Left kidney (tissue), 8 donors: ENCODE measurements around the gene CCL13. TPM values are rescaled to one million over a fixed set of nuclear protein-coding genes. Genes with fewer than 3 reads are reported as not detected.

Experiments used
- DNase-seq: peaks from one replicate; pipeline ENCODE4 v3.0.0-alpha.2; 2013
- long read RNA-seq, 8 donors: transcript quantifications; one replicate each; lab custom pipeline, GENCODE V29; 2026
- polyA plus RNA-seq: library from polyadenylated mRNA; unstranded; fragments of 120-200 nt; gene quantifications from one replicate; pipeline ENCODE4 v1.2.1, GENCODE V29; 2013; ENCODE audit not compliant: insufficient read length

Gene CCL13
- not detected for polyA plus RNA-seq
- long read RNA-seq, donor 1: 0 reads
- long read RNA-seq, donor 2: 0 reads
- long read RNA-seq, donor 3: 0 reads
- long read RNA-seq, donor 4: 0 reads
- long read RNA-seq, donor 5: 0 reads
- long read RNA-seq, donor 6, partial matches to known transcripts: 0 of 1 reads
- long read RNA-seq, donor 6, other reads (novel, unspliced or antisense): 0 of 1 reads
- long read RNA-seq, donor 7: 0 reads
- long read RNA-seq, donor 8: 0 reads

DNA sequence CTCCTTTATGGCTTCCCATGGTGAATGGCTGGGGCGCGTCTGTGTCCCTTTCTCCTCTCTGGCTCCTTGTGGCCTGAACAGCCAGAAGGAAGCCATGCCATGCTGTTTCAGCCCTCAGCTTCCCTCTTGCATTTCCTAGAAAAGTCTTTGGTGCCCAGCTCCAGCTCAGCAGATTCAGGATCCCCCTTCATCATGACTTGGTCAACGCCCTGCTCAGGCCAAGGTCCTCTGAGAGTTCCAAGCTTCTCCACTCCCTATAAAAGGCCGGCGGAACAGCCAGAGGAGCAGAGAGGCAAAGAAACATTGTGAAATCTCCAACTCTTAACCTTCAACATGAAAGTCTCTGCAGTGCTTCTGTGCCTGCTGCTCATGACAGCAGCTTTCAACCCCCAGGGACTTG, at the start of gene CCL13:
TSS of gene CCL13 (plus strand) at position 287 of the 400 bp plus-strand sequence. CDS start at position 334, 47 bp downstream.
- DNase-seq: no peak

DNA sequence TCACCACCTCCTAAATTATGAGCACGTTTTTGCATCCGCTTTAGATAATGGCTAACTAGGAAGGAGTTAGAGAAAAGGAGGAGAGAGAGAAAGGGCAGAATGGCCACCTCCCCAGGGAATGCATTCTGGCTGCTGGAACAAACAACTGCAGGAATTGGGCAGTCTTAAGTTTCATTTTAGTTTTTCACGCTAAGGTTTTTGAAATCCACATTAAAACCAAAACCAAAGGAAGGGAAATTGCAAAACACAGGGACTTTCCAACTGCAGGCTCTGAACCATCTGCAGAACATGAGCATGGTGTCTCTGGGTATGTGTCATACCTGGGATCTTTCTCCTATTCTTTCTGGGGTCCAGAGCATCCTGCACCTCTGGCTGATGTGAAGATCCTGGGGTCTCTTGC, 49.2 kb upstream of the CCL13 start:
- DNase-seq: no peak

GRCh38 chr17:34308371-34308770, 47.9 kb upstream of the CCL13 start:
- DNase-seq: no peak

- no peak for DNase-seq
Measured at GRCh38 chr17:34311291-34311690, 45.0 kb upstream of the CCL13 start.

GRCh38 chr17:34312080-34312479, 44.2 kb upstream of the CCL13 start:
- no peak for DNase-seq

- no peak for DNase-seq
Measured at GRCh38 chr17:34313164-34313563, 43.1 kb upstream of the CCL13 start.

DNA sequence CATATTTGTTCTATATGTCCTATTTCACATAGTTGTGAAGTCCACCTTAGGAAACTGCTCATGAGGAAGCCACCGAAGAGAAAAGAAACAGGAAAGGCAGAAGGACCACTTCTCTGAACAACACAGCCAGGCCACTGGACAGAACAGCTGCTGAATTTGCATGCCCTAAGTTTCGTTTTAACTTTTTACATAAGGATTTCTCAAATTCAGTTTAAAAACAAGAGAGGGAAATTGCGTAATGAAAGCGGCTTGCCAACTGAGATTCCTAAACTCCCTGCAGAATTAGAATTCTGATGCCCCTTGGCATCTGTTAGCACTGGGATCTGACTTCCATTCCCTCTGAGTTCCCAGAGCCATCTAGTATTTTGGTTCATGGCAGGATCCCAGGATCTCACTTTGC, 42.0 kb upstream of the CCL13 start:
- DNase-seq: no peak

DNA sequence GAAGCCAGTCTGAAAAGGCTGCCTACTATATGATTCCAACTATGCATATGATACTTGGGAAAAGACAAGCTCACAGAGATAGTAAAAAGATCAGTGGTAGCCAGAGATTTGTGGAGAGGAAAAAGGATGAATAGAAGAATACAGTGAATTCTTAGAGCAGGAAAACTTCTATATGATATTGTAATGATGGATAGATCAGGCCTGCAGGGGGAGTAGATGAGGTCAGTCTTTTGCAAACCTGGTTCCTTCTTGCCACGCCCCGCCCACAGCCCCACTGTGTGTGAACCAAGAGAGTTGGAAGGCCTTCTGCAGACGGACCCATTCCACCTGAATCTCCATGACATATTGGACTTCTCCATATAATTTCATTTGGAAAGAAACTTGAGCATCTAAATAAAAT, 37.8 kb upstream of the CCL13 start:
- no peak for DNase-seq

GRCh38 chr17:34319039-34319483, 37.2 kb upstream of the CCL13 start, which contains the start of gene CCL8:
Gene CCL8 (plus strand): TSS chr17:34319435. CDS start chr17:34319502, 67 bp downstream.
- no peak for DNase-seq

DNA sequence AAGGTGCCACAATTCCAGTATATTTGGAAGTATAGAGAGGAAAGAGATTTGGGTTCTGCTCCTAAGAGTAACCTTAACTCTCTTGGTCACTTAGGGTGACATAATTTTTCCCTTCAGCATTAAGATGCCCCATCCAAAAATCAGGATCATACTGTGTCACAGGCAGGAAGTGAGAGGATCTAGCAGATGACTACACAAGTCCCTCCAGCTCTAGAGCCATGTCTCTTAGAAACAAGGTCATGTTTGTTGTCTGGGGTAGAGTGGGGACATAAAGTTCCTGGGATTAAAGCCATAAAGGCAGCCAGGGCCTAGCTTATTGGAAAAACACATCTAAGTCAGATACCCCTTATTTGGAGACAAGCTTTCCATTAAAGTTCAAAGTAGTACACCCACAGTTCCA, 34.3 kb upstream of the CCL13 start:
- DNase-seq: no peak

DNA sequence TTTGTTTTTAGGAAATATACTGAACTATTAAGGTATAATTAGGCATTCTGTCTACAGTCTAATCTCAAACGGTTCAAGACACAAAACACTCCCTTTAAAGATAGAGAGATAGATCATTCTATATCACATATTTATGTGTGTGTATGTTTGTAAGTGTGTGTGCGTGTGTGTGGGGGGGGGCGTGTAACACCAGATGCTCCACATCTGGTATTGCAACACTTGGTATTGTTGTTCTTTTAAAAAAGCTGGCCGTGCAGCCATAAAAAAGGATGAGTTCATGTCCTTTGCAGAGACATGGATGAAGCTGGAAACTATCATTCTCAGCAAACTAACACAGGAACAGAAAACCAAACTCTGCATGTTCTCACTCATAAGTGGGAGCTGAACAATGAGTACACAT, 28.7 kb upstream of the CCL13 start:
- DNase-seq: peak; percentile 24

DNA sequence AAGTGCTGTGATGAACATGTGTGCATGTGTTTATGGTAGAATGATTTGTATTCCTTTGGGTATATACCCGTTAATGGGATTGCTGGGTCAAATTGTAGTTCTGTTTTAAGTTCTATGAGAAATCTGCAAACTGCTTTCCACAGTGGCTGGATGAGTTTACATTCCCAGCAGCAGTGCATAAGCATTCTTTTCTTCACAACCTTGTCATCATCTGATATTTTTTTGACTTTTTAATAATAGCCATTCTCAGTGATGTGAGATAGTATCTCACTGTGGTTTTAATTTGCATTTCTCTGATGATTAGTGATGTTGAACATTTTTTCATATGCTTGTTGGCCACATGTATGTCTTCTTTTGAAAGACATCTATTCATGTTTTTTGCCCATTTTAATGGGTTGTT, 18.6 kb upstream of the CCL13 start:
- DNase-seq: no peak

DNA sequence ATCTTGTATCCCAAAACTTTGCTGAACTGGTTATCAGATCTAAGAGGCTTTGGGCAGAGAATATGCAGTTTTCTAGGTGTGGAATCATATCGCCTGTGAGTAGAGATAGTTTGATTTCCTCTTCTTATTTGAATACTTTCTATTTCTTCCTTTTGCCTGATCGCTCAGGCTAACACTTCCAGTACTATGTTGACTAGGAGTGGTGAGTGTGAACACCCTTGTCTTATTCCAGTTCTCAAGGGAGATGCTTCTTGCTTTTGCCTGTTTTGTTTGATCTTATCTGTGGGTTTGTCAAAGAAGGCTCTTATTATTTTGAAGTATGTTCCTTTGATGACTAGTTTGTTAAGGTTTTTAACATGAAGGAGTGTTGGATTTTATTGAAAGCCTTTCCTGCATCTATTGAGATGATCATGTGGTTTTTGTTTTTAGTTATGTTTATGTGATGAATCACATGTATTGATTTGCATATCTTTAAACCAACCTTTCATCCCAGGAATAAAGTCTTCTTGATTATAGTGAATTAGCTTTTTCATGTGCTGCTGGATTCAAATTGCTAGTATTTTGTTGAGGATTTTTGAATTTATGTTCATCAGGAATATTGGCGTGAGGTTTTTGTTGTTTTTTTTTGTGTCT, 17.0 kb upstream of the CCL13 start:
- DNase-seq: no peak

GRCh38 chr17:34341916-34342315, 14.4 kb upstream of the CCL13 start:
- no peak for DNase-seq

DNA sequence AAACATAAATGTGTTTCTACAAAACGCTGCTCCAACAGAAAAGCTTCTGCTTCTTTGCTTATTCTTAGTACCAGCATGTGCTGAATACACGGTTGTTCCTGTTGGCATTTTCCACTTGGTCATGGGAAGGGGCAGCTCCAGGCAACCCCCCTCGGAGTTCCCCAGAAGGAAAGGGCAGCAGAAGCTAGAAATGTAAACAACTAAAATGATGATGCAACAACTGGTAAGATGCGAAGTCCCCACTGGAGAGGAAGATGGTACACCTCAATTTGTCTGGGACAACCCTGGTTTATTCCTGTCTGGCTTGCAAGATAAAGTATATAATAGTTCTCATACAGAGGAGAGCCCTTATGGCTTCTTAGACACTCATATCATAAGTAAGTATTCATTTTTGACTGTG, 9.2 kb upstream of the CCL13 start:
- DNase-seq: no peak

- DNase-seq: no peak
Measured at GRCh38 chr17:34349751-34350150, 6.5 kb upstream of the CCL13 start.

DNA sequence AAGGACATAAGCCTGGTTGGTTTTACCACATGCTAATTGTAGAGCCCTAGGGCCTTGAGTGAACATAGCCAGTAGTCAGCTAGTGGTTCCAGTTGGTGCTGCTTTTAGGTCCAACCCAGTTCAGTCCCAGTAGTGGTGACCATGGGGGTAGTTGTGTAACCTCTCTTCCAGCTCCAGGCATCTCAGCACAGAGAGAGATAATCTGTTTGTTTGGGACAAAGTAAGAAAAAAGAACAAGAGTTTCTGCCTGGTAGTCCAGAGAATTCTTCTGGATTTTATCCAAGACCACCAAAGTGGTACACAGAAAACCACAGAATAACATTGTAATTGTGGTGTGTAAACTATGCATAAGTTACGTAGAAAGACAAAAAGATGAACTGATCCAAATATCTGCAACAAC, 5.2 kb upstream of the CCL13 start:
- no peak for DNase-seq

- no peak for DNase-seq
Measured at GRCh38 chr17:34352191-34352590, 4.1 kb upstream of the CCL13 start.

DNA sequence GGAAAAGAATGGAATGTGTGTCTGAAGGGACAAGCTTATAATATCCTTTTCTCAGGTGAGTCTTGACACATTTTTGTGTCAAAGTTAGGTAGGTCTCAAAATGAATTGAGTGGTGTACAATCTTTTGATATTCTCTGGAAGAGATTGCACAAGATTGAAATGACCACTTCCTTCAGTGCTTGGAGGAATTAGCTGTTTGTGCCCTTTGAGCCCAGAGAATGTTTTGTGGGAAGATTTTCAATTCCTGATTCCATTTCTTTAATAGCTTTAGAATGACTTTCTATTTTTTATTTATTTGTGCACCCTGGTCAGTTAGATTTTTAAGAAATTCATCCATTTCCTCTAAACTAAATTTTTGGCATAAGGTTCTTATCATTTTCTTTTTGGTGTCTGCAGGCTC, 1.6 kb upstream of the CCL13 start:
- no peak for DNase-seq

GRCh38 chr17:34357398-34357797, 1.1 kb downstream of the CCL13 start:
- DNase-seq: no peak

DNA sequence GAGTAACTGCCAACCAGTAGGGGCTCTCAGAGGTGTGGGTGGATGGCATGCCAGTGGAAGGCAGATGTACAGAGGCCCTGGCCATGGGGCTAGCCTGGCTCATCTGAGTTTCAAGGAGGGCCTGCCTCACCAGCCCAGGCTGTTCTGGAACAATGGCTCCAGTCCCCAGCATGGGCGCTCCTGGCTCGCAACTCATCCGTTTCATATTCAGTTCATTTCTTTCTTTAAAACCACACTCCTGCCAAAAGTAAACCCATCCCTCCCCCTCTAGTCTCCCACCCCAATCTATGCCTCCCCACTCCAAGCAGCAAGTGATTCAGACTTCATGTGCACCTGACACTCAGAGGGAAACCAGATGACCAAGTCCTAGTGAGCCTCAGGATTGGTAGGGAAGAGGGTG, 2.4 kb downstream of the CCL13 start:
- no peak for DNase-seq

DNA sequence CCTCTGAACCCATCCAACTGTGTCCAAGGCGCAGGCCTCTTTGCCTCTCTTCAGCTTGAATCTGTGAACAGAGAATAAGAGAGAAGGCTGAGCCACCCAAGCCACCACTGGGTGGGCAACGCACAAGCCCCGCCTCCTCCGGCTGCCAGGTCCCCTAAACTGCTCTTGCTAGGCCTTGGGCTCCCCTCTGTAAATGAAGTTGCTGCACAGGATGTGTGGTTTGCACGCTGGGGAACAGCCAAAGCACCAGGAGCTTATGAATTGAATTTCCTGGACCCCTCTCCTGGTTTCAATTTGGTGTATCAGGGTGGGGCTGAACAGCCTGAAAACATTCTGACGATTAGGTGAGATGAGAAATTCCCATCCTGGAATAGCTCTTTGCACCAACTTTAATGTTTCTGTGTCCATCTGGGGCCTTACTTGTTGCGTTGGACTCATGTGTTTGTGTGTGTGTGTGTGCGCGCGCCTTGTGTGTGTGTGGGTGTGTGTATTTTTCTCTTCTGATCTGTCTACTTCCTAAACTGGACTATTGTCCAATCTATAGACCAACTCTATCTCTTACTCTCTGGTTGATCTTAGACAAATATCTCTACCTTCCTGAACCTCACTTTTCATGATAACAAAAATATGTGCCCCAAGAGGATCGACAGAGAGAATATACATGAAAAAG, 4.5 kb downstream of the CCL13 start:
- no peak for DNase-seq

DNA sequence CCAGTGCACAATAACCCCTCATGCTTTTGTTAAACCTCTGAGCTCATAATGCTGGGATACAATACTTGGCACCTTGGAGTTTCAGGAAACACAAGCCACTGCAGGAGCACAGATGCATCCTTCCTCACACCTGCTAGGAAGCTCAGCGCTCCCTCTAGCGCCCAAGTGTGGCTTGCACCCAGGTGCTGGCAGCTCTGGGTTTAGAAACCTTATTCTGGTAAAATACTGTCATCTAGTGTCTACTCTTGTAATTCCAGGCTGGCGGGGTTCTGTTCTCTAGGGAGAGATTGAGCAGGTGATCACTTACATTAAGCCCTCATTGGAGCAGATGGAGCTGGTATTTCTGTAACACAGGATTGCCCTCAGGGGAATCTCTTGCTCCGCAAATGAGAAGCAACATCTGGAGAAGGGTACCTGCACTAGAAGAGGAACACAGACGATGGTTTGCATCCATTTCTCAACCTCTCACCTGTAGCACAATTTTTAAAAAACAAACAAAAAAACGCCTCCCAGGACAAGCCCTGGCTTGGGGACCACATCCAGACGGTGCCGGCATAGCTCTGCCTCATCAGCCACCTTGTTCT, 5.3 kb downstream of the CCL13 start:
- DNase-seq: peak; percentile 88
